Activated T-cell treated with anti-CD3 and anti-CD28 coated beads for 1 hour (primary cell): ENCODE data around the gene CUBN.

Experiments used
- DNase-seq: peaks from one replicate; pipeline ENCODE4 v3.0.0-alpha.2; 2020; ENCODE audit warnings: low read depth

Gene CUBN

DNA sequence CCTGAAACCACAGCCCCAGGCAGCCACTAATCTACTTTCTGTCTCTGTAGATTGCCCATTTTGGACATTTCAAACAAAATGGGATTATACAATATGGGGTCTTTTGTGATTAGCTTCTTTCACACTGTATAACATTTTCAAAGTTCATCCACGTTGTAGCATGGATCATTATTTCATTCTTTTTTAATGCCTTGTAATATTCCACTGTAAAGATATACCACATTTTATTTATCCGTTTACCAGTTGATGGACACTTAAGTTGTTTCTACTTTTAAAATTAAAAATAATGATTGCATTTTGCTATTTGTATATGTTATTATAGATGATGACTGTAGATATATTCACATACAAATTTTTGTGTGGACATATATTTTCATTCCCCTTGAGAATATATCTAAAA lies 60.7 kb downstream of the CUBN start:
- no peak for DNase-seq

- no peak for DNase-seq
These were observed 62.0 kb downstream of the CUBN start for GRCh38 chr10:17067376-17068264.

DNA sequence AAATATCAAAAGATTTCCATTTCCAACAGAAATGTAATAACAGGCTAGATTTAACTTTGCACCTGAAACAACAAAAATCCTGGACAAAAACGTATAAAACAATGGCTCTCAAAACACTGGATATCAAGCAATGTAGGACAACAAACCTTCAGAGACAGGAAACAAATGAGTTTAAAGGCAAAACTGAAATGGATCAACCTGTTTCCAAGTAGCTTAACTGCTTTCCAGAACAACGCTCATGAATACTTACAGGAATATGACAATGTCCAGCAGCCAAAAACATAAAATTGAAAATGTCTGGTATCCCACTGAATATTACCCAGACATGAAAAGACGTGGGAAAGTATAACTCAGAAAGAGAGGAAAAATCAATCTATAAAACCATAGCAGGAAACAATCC lies 62.8 kb downstream of the CUBN start:
- no peak for DNase-seq

DNA sequence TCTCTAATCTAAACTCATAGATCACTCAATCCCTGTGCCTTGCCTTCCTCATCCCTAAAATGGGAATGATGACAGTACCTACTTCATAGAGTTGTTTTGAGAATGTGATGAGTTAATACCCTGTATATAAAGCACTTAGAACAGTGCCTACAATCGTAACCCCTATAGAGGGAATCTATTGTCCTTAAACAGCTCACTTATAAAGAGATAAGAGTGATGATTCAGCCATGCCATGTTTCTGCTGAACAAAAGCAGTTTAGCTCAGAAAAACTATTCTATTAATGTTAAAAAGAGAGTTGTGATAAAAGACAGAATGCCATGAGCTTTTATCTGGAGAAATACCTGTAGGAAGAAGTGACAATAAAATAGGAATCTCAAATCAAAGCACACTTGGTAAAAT lies 63.6 kb downstream of the CUBN start:
- no peak for DNase-seq

DNA sequence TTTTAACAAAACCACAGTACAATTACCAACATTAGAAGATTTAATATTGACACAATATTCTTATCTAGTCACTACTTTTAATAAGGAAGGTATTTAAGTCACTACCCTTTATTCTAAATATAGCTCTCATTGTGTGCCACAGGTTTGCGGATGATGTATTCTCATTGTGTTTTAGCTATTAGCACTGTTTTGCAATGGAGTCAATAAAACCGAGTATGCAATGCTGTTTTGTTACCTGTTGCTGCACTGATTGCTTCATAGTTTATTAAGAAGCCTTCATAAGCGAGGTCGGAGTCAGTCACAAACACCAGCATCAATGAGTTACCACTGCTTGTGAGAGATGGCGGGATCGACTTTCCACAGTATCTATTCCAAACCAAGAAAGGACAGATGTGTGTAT lies 64.3 kb downstream of the CUBN start:
- no peak for DNase-seq

DNA sequence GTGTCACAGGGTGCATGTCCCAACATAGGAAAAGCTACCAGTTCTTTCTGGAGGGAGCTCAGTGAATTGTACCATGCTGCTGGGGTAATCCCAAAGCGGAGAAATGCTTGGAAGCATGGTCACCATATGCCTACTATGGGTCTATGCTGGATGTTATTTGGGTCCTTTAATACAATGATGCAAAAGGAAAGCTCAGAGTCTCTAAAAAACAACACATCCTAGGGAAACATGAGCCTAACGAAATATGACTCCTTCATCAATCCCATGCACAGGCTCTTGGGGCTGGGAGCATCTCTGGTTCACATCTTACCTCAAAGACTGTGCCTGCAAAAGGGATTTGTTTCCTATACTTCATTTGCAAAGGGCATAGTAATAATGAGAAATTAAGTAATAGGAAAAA lies 65.2 kb downstream of the CUBN start:
- no peak for DNase-seq

- no peak for DNase-seq
These were observed 66.6 kb downstream of the CUBN start for GRCh38 chr10:17062955-17063484.

DNA sequence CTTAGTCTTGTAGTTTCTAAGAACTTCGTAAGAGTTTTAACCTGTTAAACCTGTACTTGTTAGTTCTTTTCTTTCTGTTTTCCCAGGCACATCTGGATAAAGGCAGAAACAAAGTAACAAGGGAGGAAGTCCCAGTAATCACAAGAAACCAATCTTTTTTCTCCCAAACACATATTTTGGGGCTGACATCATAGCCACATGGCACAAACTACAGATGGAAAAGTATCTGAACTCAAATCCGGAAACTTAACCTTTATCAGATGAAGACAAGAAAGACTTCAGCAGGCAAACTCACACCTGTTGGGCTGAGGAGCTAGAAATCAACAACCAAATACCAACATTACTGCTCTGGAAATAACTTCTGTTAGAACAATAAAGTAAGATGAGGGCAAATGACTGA lies 67.1 kb downstream of the CUBN start:
- no peak for DNase-seq

DNA sequence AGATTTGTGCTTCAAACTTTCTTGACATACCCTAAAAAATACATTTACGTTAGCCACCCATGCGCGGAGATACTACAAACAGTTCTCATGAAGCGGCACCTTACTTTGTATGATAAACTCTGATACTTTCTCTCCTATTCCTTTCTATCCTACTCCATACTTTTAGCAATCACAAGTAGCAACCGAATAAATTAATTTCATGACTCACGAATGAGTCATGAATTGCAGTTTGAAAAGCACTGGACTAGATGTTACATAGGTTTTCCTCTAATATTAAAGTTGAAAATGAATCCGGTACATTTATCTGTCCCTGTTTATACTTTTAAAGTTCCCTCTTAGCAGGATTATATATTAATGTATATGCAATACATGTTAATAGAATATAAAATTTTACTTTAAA lies 67.6 kb downstream of the CUBN start:
- DNase-seq, result no peak

- DNase-seq, result no peak
These were observed 68.2 kb downstream of the CUBN start for GRCh38 chr10:17061418-17061817.

DNA sequence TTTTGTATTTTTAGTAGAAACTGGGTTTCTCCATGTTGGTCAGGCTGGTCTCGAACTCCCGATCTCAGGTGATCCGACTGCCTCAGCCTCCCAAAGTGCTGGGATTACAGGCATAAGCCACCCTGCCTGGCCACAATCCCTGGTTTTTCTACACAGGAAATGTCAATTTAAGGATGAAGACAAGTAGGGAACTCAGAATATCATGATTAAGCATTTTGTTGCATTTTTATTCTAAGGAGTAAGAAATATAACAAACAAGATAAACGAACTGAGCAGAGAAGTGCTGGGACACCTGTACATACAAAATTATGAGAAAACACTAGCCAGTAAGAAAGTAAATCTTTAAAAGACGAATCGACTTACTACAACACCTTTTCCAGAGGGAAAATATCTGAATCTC lies 69.3 kb downstream of the CUBN start:
- DNase-seq, result no peak

- DNase-seq, result no peak
These were observed 70.4 kb downstream of the CUBN start for GRCh38 chr10:17059197-17059688.

DNA sequence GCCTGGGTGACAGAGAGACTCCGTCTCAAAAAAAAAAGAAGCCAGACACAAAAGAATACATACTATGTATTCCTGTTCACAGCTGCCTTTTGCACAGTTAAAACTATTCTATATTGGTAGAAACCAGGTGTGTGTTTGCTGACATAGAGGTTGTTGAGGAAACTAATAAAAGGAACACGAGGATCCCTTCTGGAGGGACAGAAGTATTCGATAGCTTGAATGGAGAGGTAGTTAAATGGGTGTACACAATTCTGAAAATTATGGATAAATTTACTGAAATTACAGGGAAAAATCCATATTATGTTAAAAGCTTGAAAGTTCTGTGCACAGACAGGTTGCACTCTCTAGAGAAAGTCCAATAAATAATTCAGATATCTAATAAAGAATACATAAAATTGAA lies 71.5 kb downstream of the CUBN start:
- no peak for DNase-seq

- DNase-seq, result no peak
These were observed 72.7 kb downstream of the CUBN start for GRCh38 chr10:17056781-17057428.

- no peak for DNase-seq
These were observed 76.1 kb downstream of the CUBN start for GRCh38 chr10:17053513-17053912.

DNA sequence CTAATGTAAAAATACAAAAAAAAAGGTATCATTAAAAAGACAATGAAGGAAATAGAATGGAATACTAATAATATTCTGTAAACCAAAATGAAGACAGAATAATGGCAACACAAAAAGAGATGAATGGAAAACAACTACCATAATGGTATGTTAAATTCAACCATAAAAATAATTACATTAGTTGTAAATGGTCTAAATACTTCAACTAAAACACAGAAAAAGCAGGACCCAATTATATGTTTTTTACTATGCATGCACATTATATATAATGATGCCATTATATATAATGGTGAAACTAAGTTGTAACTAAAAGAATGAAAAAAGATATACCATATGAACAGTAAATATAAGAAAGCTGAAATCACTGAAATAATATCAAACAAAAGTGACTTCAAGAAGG lies 76.5 kb downstream of the CUBN start:
- DNase-seq, result no peak

DNA sequence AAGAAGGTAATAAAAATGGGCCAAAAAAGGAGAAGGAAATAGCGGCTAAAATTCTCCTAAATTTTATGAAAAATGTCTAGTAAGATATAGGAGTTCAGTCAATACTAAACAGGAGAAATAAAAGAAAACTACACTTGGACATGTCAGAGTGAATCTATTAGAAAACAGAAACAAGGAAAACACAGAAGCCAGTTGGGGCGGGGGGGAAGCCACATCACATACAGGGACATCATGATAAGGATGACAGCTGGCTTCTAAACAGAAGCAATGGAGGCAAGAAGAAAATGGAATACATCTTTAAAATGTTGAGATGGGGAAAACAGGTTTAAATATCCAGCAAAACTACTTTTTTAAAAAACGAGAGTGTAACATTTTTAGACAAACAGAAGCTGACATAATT lies 77.8 kb downstream of the CUBN start:
- DNase-seq, result no peak

DNA sequence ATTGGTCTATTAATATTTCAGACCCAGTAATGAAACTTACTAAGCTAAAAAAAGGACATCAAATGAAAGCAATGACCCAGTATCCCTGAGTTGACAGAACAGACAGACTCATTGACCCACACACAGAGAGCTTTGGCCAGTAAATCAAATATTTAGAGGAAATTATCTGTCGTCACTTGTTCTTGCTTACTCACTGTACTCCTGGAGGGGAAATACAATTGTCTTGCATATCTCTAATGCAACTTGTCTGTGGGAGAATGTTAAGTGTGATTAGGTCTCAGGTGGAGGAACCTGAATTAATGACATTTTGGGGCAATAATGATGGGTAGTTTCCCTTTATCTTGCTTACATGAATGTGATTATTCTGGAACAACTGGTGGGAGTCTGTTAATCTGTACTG lies 80.4 kb downstream of the CUBN start:
- DNase-seq, result no peak

GRCh38 chr10:17047908-17048307 lies 81.7 kb downstream of the CUBN start:
- no peak for DNase-seq

DNA sequence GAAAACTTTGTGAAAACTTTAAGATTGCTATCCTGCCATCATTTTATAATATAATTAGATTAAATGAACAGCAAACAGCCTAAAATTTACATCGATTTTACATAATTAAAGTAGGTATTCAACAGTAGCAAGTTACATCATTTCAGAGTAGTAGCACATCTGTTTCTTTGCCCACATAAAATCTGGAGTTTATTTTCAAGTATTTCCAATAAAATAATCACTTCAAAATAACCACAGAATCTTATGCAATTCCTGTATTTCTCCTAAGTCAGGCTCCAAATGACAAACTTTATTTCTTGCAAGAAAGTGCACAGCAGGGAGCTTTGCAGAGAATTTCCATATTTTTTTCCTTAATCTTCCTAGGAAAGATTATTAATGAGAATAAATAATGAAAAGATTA lies 82.6 kb downstream of the CUBN start:
- DNase-seq, result no peak

- DNase-seq, result no peak
These were observed 86.0 kb downstream of the CUBN start for GRCh38 chr10:17043586-17043985.

- DNase-seq, result no peak
These were observed 87.7 kb downstream of the CUBN start for GRCh38 chr10:17041626-17042520.
